ENCODE data around the gene AKAP1.

The AKAP1 gene

GRCh38 chr17:57125866-57126265 is 40.8 kb downstream of the AKAP1 start:
- no peaks in the 10 kb centered on the region for H3K9me3 Mint-ChIP-seq
- H3K4me1 Mint-ChIP-seq = no peaks in the 10 kb centered on the region
- no peak overlapping the region for H3K4me3 Mint-ChIP-seq
- H3K27me3 Mint-ChIP-seq = peaks cover 8% of the 10 kb centered on the region
- peaks cover 37% of the 10 kb centered on the region for H3K36me3 Mint-ChIP-seq
- no peak overlapping the region for H3K27ac Mint-ChIP-seq
- ATAC-seq = no peak

GRCh38 chr17:57130708-57131461 is 45.8 kb downstream of the AKAP1 start:
- peaks cover 25% of the 10 kb centered on the region for H3K4me1 Mint-ChIP-seq
- H3K27me3 Mint-ChIP-seq = peaks cover 34% of the 10 kb centered on the region
- no peaks in the 10 kb centered on the region for H3K9me3 Mint-ChIP-seq
- peak; percentile 84 for ATAC-seq
- H3K27ac Mint-ChIP-seq = no peak overlapping the region
- H3K4me3 Mint-ChIP-seq = no peak overlapping the region
- H3K36me3 Mint-ChIP-seq = peaks cover 3% of the 10 kb centered on the region

- ATAC-seq = no peak
- H3K36me3 Mint-ChIP-seq = no peaks in the 10 kb centered on the region
- H3K4me3 Mint-ChIP-seq = no peak overlapping the region
- H3K9me3 Mint-ChIP-seq = no peaks in the 10 kb centered on the region
- H3K4me1 Mint-ChIP-seq = peaks cover 33% of the 10 kb centered on the region
- peaks cover 44% of the 10 kb centered on the region for H3K27me3 Mint-ChIP-seq
- no peak overlapping the region for H3K27ac Mint-ChIP-seq
These were observed 47.6 kb downstream of the AKAP1 start for GRCh38 chr17:57132663-57133062.

GRCh38 chr17:57133486-57133885 is 48.4 kb downstream of the AKAP1 start:
- no peak overlapping the region for H3K4me3 Mint-ChIP-seq
- peaks cover 33% of the 10 kb centered on the region for H3K4me1 Mint-ChIP-seq
- H3K27ac Mint-ChIP-seq = no peak overlapping the region
- peaks cover 50% of the 10 kb centered on the region for H3K27me3 Mint-ChIP-seq
- no peaks in the 10 kb centered on the region for H3K36me3 Mint-ChIP-seq
- H3K9me3 Mint-ChIP-seq = no peaks in the 10 kb centered on the region
- ATAC-seq = no peak

- Mint-ChIP-seq H3K27ac (no peak overlapping the region), H3K4me1 (peaks cover 33% of the 10 kb centered on the region), H3K9me3 (no peaks in the 10 kb centered on the region), H3K27me3 (peaks cover 56% of the 10 kb centered on the region), H3K36me3 (no peaks in the 10 kb centered on the region), H3K4me3 (no peak overlapping the region)
- ATAC-seq = no peak
These were observed 50.2 kb downstream of the AKAP1 start for GRCh38 chr17:57135026-57135788.

- Mint-ChIP-seq H3K9me3 (no peaks in the 10 kb centered on the region), H3K27me3 (peaks cover 56% of the 10 kb centered on the region), H3K27ac (no peak overlapping the region), H3K4me3 (no peak overlapping the region), H3K4me1 (peaks cover 33% of the 10 kb centered on the region), H3K36me3 (no peaks in the 10 kb centered on the region)
- peak; percentile 37 for ATAC-seq
These were observed 50.8 kb downstream of the AKAP1 start for GRCh38 chr17:57135789-57136291.

GRCh38 chr17:57136355-57136754 is 51.3 kb downstream of the AKAP1 start:
- peaks cover 56% of the 10 kb centered on the region for H3K27me3 Mint-ChIP-seq
- H3K9me3 Mint-ChIP-seq = no peaks in the 10 kb centered on the region
- ATAC-seq = no peak
- H3K27ac Mint-ChIP-seq = no peak overlapping the region
- peak overlapping the region; percentile 12 for H3K4me3 Mint-ChIP-seq
- H3K4me1 Mint-ChIP-seq = peaks cover 33% of the 10 kb centered on the region
- H3K36me3 Mint-ChIP-seq = no peaks in the 10 kb centered on the region

GRCh38 chr17:57138030-57138911 is 53.2 kb downstream of the AKAP1 start:
- no peaks in the 10 kb centered on the region for H3K36me3 Mint-ChIP-seq
- peaks cover 56% of the 10 kb centered on the region for H3K27me3 Mint-ChIP-seq
- no peak overlapping the region for H3K27ac Mint-ChIP-seq
- peaks cover 25% of the 10 kb centered on the region for H3K4me1 Mint-ChIP-seq
- no peak overlapping the region for H3K4me3 Mint-ChIP-seq
- no peak for ATAC-seq
- H3K9me3 Mint-ChIP-seq = no peaks in the 10 kb centered on the region

- Mint-ChIP-seq H3K36me3 (no peaks in the 10 kb centered on the region), H3K9me3 (no peaks in the 10 kb centered on the region), H3K27me3 (peaks cover 48% of the 10 kb centered on the region), H3K4me1 (peaks cover 17% of the 10 kb centered on the region), H3K27ac (no peak overlapping the region), H3K4me3 (no peak overlapping the region)
- ATAC-seq = no peak
These were observed 54.0 kb downstream of the AKAP1 start for GRCh38 chr17:57138956-57139576.

- Mint-ChIP-seq H3K9me3 (no peaks in the 10 kb centered on the region), H3K36me3 (no peaks in the 10 kb centered on the region), H3K27ac (no peak overlapping the region), H3K27me3 (peaks cover 36% of the 10 kb centered on the region), H3K4me3 (no peak overlapping the region), H3K4me1 (peaks cover 13% of the 10 kb centered on the region)
- ATAC-seq = no peak
These were observed 55.3 kb downstream of the AKAP1 start for GRCh38 chr17:57140316-57140715.

GRCh38 chr17:57142925-57143324 is 57.9 kb downstream of the AKAP1 start:
- Mint-ChIP-seq H3K27ac (no peak overlapping the region), H3K4me1 (no peaks in the 10 kb centered on the region), H3K9me3 (no peaks in the 10 kb centered on the region), H3K27me3 (peaks cover 20% of the 10 kb centered on the region), H3K36me3 (no peaks in the 10 kb centered on the region), H3K4me3 (no peak overlapping the region)
- no peak for ATAC-seq

- no peaks in the 10 kb centered on the region for H3K9me3 Mint-ChIP-seq
- no peak for ATAC-seq
These were observed 58.3 kb downstream of the AKAP1 start for GRCh38 chr17:57143361-57143760.

GRCh38 chr17:57143919-57144318 is 58.9 kb downstream of the AKAP1 start:
- no peak for ATAC-seq
- Mint-ChIP-seq H3K4me3 (no peak overlapping the region), H3K36me3 (no peaks in the 10 kb centered on the region), H3K27ac (no peak overlapping the region), H3K9me3 (peaks cover 3% of the 10 kb centered on the region), H3K4me1 (no peaks in the 10 kb centered on the region), H3K27me3 (peaks cover 15% of the 10 kb centered on the region)

More at GRCh38 chr17:57143361-57143760, 58.3 kb downstream of the AKAP1 start:
- Mint-ChIP-seq H3K4me1 (no peaks in the 10 kb centered on the region), H3K27me3 (peaks cover 16% of the 10 kb centered on the region), H3K27ac (no peak overlapping the region), H3K36me3 (no peaks in the 10 kb centered on the region), H3K4me3 (no peak overlapping the region)

- H3K9me3 Mint-ChIP-seq = peaks cover 5% of the 10 kb centered on the region
- ATAC-seq = no peak
- no peak overlapping the region for H3K4me3 Mint-ChIP-seq
- no peak overlapping the region for H3K27ac Mint-ChIP-seq
- no peaks in the 10 kb centered on the region for H3K36me3 Mint-ChIP-seq
- peaks cover 15% of the 10 kb centered on the region for H3K27me3 Mint-ChIP-seq
- H3K4me1 Mint-ChIP-seq = no peaks in the 10 kb centered on the region
These were observed 59.5 kb downstream of the AKAP1 start for GRCh38 chr17:57144567-57144966.

- Mint-ChIP-seq H3K4me1 (no peaks in the 10 kb centered on the region), H3K36me3 (no peaks in the 10 kb centered on the region), H3K27me3 (peaks cover 19% of the 10 kb centered on the region), H3K27ac (no peak overlapping the region), H3K4me3 (no peak overlapping the region), H3K9me3 (peaks cover 5% of the 10 kb centered on the region)
- ATAC-seq = no peak
These were observed 60.3 kb downstream of the AKAP1 start for GRCh38 chr17:57145347-57145746.
